Esophagus squamous epithelium (tissue), 4 donors: Measurements from ENCODE around the gene C2orf92.

Source experiments
- POLR2A ChIP-seq, 4 donors: fragments of 450-650 bp; IDR thresholded peaks; one replicate each; pipeline ENCODE4 v1.6.1; 2017; ENCODE audit warnings: antibody characterized with exemption in 4 of 4, mild to moderate bottlenecking in 4 of 4, moderate library complexity in 3 of 4
- TF ChIP-seq, protein P1 (sequence below), 6 experiments: fragments of 450-650 bp in 4 of 6; fragments of 200-600 bp in 2 of 6; sonication (generic) in 2 of 6; IDR thresholded peaks; one replicate each; pipeline ENCODE4 v1.5.1; 2016 to 2019; ENCODE audit warnings: antibody characterized with exemption in 6 of 6, mild to moderate bottlenecking in 4 of 6, moderate library complexity in 4 of 6

DNA sequence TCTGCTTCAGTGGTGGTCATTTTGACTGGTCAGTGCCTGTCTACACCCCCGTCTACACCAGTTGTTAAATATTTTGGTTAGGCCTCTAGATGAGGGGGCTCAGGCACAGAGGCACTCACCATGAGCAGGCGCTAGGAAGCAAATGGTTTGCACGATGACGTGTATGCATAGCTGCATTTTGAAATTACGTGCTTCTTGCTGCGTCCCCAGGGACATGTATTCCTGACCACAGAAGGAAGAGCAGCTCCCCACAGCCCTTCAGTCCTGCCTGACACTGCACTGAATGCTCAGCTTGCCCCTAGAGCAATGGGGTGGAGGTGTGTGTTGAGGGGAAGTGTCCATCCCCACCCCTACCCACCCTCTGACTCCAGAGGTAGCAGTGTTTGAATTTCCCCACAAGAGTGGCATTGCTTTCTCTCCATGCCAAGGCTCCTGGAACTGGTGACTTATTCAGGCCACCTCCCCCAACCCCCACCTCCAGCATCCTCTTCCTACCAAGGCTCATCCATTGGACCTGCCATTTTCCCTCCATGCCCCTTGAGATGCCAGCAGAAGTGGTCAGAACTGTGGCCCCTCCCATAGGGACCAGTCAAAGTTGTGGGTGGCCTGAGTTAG lies 32.4 kb downstream of the C2orf92 start:
- TF ChIP-seq POLR2A (IDR thresholded peaks at IDR 0.05): no peak
- TF ChIP-seq, protein P1, sequence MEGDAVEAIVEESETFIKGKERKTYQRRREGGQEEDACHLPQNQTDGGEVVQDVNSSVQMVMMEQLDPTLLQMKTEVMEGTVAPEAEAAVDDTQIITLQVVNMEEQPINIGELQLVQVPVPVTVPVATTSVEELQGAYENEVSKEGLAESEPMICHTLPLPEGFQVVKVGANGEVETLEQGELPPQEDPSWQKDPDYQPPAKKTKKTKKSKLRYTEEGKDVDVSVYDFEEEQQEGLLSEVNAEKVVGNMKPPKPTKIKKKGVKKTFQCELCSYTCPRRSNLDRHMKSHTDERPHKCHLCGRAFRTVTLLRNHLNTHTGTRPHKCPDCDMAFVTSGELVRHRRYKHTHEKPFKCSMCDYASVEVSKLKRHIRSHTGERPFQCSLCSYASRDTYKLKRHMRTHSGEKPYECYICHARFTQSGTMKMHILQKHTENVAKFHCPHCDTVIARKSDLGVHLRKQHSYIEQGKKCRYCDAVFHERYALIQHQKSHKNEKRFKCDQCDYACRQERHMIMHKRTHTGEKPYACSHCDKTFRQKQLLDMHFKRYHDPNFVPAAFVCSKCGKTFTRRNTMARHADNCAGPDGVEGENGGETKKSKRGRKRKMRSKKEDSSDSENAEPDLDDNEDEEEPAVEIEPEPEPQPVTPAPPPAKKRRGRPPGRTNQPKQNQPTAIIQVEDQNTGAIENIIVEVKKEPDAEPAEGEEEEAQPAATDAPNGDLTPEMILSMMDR (IDR thresholded peaks at IDR 0.05): no peak
